Endothelial cell (in vitro differentiated cells): Measurements from ENCODE around the gene CCDC85C. TPM values are rescaled to one million over a fixed set of nuclear protein-coding genes. Genes with fewer than 3 reads are reported as not detected.

ENCODE experiments used
- DNase-seq: peaks from one replicate; pipeline ENCODE4 v3.0.0; 2021; ENCODE audit warnings: low spot score
- H3K27ac Mint-ChIP-seq: one replicate; pipeline ENCODE4 v1.8.0; 2021; ENCODE audit warnings: mixed read lengths, inconsistent platforms; ENCODE audit not compliant: unreplicated experiment
- H3K27me3 Mint-ChIP-seq: one replicate; pipeline ENCODE4 v1.8.0; 2021; ENCODE audit warnings: mild to moderate bottlenecking, moderate library complexity, mixed read lengths, inconsistent platforms; ENCODE audit not compliant: unreplicated experiment
- H3K36me3 Mint-ChIP-seq: one replicate; pipeline ENCODE4 v1.8.0; 2021; ENCODE audit warnings: mild to moderate bottlenecking, low read depth, mixed read lengths, inconsistent platforms; ENCODE audit not compliant: unreplicated experiment
- H3K4me1 Mint-ChIP-seq: one replicate; pipeline ENCODE4 v1.8.0; 2021; ENCODE audit warnings: mild to moderate bottlenecking, mixed read lengths, inconsistent platforms; ENCODE audit not compliant: unreplicated experiment
- H3K4me3 Mint-ChIP-seq: one replicate; pipeline ENCODE4 v1.8.0; 2021; ENCODE audit warnings: mild to moderate bottlenecking, mixed read lengths, inconsistent platforms; ENCODE audit not compliant: unreplicated experiment
- H3K9me3 Mint-ChIP-seq: one replicate; pipeline ENCODE4 v1.8.0; 2021; ENCODE audit warnings: mixed read lengths, inconsistent platforms; ENCODE audit not compliant: unreplicated experiment
- CTCF ChIP-seq: fragments of 200-600 bp; sonication (generic); IDR thresholded peaks from one replicate; pipeline ENCODE4 v1.5.0; 2021; ENCODE audit warnings: antibody characterized with exemption; ENCODE audit not compliant: unreplicated experiment
- total RNA-seq: library from RNA; stranded (reverse); fragmentation: NEBNext Ultra II Directional; extraction: Animal tissue kit (Norgen Biotek cat#: 25700); gene quantifications from one replicate; pipeline ENCODE4 v1.2.1, GENCODE V29; 2021; ENCODE audit not compliant: unreplicated experiment

The CCDC85C gene
- total RNA-seq, 1 donor from 2014 or later: 42.1 TPM

GRCh38 chr14:99479160-99479905, 124.7 kb downstream of the CCDC85C start:
- no peak for DNase-seq
- Mint-ChIP-seq H3K9me3 (no peaks in the 10 kb centered on the region), H3K36me3 (peaks cover 3% of the 10 kb centered on the region), H3K27ac (peak overlapping the region; percentile 71), H3K4me1 (peaks cover 33% of the 10 kb centered on the region), H3K27me3 (peaks cover 14% of the 10 kb centered on the region), H3K4me3 (peak overlapping the region; percentile 93)
- no peak for TF ChIP-seq CTCF

GRCh38 chr14:99478128-99478527, 125.9 kb downstream of the CCDC85C start:
- no peak for DNase-seq
- H3K36me3 Mint-ChIP-seq: peaks cover 3% of the 10 kb centered on the region
- H3K9me3 Mint-ChIP-seq: no peaks in the 10 kb centered on the region
- peak overlapping the region; percentile 9 for H3K4me3 Mint-ChIP-seq
- TF ChIP-seq CTCF: no peak
- peaks cover 14% of the 10 kb centered on the region for H3K27me3 Mint-ChIP-seq
- H3K4me1 Mint-ChIP-seq: peaks cover 29% of the 10 kb centered on the region
- H3K27ac Mint-ChIP-seq: no peak overlapping the region

- H3K27ac Mint-ChIP-seq: no peak overlapping the region
- no peaks in the 10 kb centered on the region for H3K9me3 Mint-ChIP-seq
- H3K27me3 Mint-ChIP-seq: peaks cover 9% of the 10 kb centered on the region
- no peak overlapping the region for H3K4me3 Mint-ChIP-seq
- peaks cover 20% of the 10 kb centered on the region for H3K4me1 Mint-ChIP-seq
- no peak for TF ChIP-seq CTCF
- peaks cover 3% of the 10 kb centered on the region for H3K36me3 Mint-ChIP-seq
- DNase-seq: no peak
Observed at GRCh38 chr14:99476864-99477263, 127.1 kb downstream of the CCDC85C start.

GRCh38 chr14:99475660-99476059, 128.3 kb downstream of the CCDC85C start:
- Mint-ChIP-seq H3K27ac (no peak overlapping the region), H3K27me3 (peaks cover 3% of the 10 kb centered on the region), H3K4me3 (no peak overlapping the region), H3K4me1 (peaks cover 16% of the 10 kb centered on the region), H3K9me3 (no peaks in the 10 kb centered on the region), H3K36me3 (no peaks in the 10 kb centered on the region)
- DNase-seq: no peak
- no peak for TF ChIP-seq CTCF

GRCh38 chr14:99475179-99475578, 128.8 kb downstream of the CCDC85C start:
- H3K36me3 Mint-ChIP-seq: no peaks in the 10 kb centered on the region
- no peak for DNase-seq
- H3K9me3 Mint-ChIP-seq: no peaks in the 10 kb centered on the region
- peaks cover 16% of the 10 kb centered on the region for H3K4me1 Mint-ChIP-seq
- no peak for TF ChIP-seq CTCF
- no peak overlapping the region for H3K27ac Mint-ChIP-seq
- H3K27me3 Mint-ChIP-seq: peaks cover 3% of the 10 kb centered on the region
- H3K4me3 Mint-ChIP-seq: no peak overlapping the region
